Gastroesophageal sphincter (tissue), 3 donors: ENCODE results near the gene MZB1.

Experiments
- CTCF ChIP-seq, 4 experiments: fragments of 200-600 bp in 2 of 4; fragments of 450-650 bp in 2 of 4; sonication (generic) in 1 of 4; IDR thresholded peaks; one replicate each; pipeline ENCODE4 v1.5.1; 2017 to 2019; ENCODE audit warnings: antibody characterized with exemption in 4 of 4, mild to moderate bottlenecking in 2 of 4, moderate library complexity in 2 of 4
- EP300 ChIP-seq: sonication (generic); formaldehyde crosslinking; IDR thresholded peaks from one replicate; pipeline ENCODE4 v1.6.1; 2017; ENCODE audit warnings: antibody characterized with exemption, mild to moderate bottlenecking
- POLR2A ChIP-seq, 2 donors: fragments of 450-650 bp; IDR thresholded peaks; one replicate each; pipeline ENCODE4 v1.6.1; 2017; ENCODE audit warnings: antibody characterized with exemption in 2 of 2, mild to moderate bottlenecking in 2 of 2, moderate library complexity in 1 of 2
- POLR2AphosphoS5 ChIP-seq: sonication (generic); formaldehyde crosslinking; IDR thresholded peaks from one replicate; pipeline ENCODE4 v1.6.1; 2017; ENCODE audit warnings: antibody characterized with exemption

- TF ChIP-seq CTCF (IDR thresholded peaks at IDR 0.05) (peak in 3 of 4 experiments; percentile 40 to 58 (median 43)), POLR2AphosphoS5 (no peak), EP300 (no peak), POLR2A (IDR thresholded peaks at IDR 0.05) (no peak)
Measured at GRCh38 chr5:139394123-139394653, 4.5 kb upstream of the MZB1 start.
